Mesodermal cell (in vitro differentiated cells): ENCODE data around the gene DSTYK.

ENCODE experiments used
- H3K27ac ChIP-seq: 2 replicates; pipeline ENCODE4 v1.7.0; 2013; ENCODE audit warnings: mild to moderate bottlenecking, low read depth, low read length, moderate library complexity; ENCODE audit not compliant: severe bottlenecking
- H3K36me3 ChIP-seq: 2 replicates; pipeline ENCODE4 v1.7.1; 2013; ENCODE audit warnings: mild to moderate bottlenecking, low read length, moderate library complexity; ENCODE audit not compliant: control insufficient read depth, insufficient read depth
- H3K4me1 ChIP-seq: one replicate; pipeline ENCODE4 v1.7.1; 2013; ENCODE audit warnings: mild to moderate bottlenecking, low read length; ENCODE audit not compliant: insufficient read depth, control insufficient read depth, poor library complexity, severe bottlenecking
- H3K4me3 ChIP-seq: 2 replicates; pipeline ENCODE4 v1.7.0; 2013; ENCODE audit warnings: low read length, control low read depth, mild to moderate bottlenecking; ENCODE audit not compliant: insufficient read depth, poor library complexity, severe bottlenecking; ENCODE audit errors: extremely low read depth
- H3K9me3 ChIP-seq: 2 replicates; pipeline ENCODE4 v1.7.1; 2013; ENCODE audit warnings: mild to moderate bottlenecking, low read length, moderate library complexity; ENCODE audit not compliant: control insufficient read depth

The DSTYK gene

DNA sequence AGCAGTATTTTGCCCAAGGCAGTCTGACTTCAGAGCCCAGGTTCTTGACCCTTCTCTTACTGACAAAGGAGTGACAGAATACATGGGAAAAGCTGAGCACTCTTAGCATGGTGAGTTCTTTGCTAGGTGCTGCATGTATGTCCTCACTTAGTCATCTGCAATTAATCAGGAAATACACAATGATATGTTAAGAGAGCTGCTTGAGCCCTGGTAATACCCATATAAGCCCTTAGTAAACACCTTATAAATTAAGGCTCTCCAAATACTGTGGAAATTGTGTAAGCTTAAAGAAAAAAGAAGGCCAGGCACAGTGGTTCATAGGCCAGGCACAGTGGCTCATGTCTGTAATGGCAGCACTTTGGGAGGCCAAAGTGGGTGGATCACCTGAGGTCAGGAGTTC lies 113.3 kb downstream of the DSTYK start:
- H3K27ac ChIP-seq: no peak overlapping the region
- H3K4me3 ChIP-seq: no peak overlapping the region
- peaks cover 90% of the 10 kb centered on the region for H3K36me3 ChIP-seq
- no peaks in the 10 kb centered on the region for H3K4me1 ChIP-seq
- no peaks in the 10 kb centered on the region for H3K9me3 ChIP-seq

DNA sequence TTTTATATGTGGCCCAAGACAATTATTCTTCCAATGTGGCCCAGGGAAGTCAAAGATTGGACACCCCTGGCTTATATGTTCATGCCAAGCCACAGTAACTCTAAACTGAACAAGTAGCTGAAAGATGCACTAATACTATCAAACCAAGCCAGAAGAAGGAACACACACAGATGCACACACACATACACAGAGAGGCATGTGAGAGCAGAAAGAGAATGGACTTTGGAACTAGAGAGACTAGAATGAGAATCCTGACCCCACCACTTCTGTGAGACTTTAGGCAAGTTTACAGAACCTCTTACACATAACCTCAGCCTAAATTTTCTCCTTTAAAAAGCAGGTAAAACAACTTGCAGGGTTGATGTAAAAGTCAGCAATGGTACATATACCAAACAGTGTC lies 116.1 kb downstream of the DSTYK start:
- peaks cover 87% of the 10 kb centered on the region for H3K36me3 ChIP-seq
- H3K4me1 ChIP-seq: no peaks in the 10 kb centered on the region
- no peaks in the 10 kb centered on the region for H3K9me3 ChIP-seq
- no peak overlapping the region for H3K4me3 ChIP-seq
- H3K27ac ChIP-seq: no peak overlapping the region
